K562 (cell line): ENCODE results near the gene SIK3. TPM values are rescaled to one million over a fixed set of nuclear protein-coding genes. Genes with fewer than 3 reads are reported as not detected.
A peak's percentile ranks its signal among the peaks of the same experiment; 100 is the strongest.

Source experiments
- ATAC-seq: fragments of 200-7000 bp; cut with Tn5 transposase; 3 replicates; pipeline ENCODE4 v1.9.1; 2020; ENCODE audit warnings: moderate library complexity
- BruUV-seq: library from RNA; stranded (reverse); fragments of 400-500 nt; replicated peaks from 2 replicates; lab custom pipeline; 2021; lab: Mats Ljungman, UMichigan
- CTCF ChIA-PET: fragments of 300-600 bp; formaldehyde crosslinking; extraction: SDS; loops from one replicate; lab custom pipeline; 2021; ENCODE audit warnings: low intra/inter-chr PET ratio; lab: Yijun Ruan, JAX
- POLR2A ChIA-PET: fragments of 300-600, 350-650 bp; sonication (Branson Sonifier 250); formaldehyde crosslinking; extraction: SDS; loops from one replicate; lab custom pipeline; 2021; ENCODE audit warnings: antibody characterized with exemption, inconsistent platforms; lab: Yijun Ruan, JAX
- DNase-seq, 4 experiments: peaks; one replicate each; pipeline versions ENCODE4 v3.0.0 to v3.0.0-alpha.2; 2011 to 2018; ENCODE audit warnings: low spot score in 3 of 4, mixed read lengths in 3 of 4; ENCODE audit errors: extremely low read depth in 1 of 4
- FAIRE-seq: peaks from 2 replicates; lab custom pipeline; 2011; peaks lifted over from hg19 to GRCh38; lab: Jason Lieb, UNC
- H2AFZ ChIP-seq: 2 replicates; pipeline ENCODE4 v1.6.0; 2011; ENCODE audit warnings: low read depth, low read length, control low read depth, inconsistent platforms
- H3K27ac ChIP-seq: fragments of 200-600 bp; 3 replicates; pipeline ENCODE4 v1.8.0; 2011; ENCODE audit warnings: low read depth, mild to moderate bottlenecking, control low read depth, inconsistent platforms, low read length, moderate library complexity, mixed read lengths; ENCODE audit errors: extremely low read depth
- H3K27me3 ChIP-seq, 2 experiments: fragments of 300-600 bp in 1 of 2; 2 replicates in 1 of 2; 3 replicates in 1 of 2; pipeline versions ENCODE4 v1.6.0 to v1.8.0; 2011; ENCODE audit warnings: inconsistent platforms in 2 of 2, low read length in 2 of 2, mild to moderate bottlenecking in 1 of 2, mixed read lengths in 1 of 2, moderate library complexity in 1 of 2; ENCODE audit not compliant: control insufficient read depth in 2 of 2, insufficient read depth in 2 of 2
- H3K36me3 ChIP-seq: fragments of 300-600 bp; 3 replicates; pipeline ENCODE4 v1.8.0; 2011; ENCODE audit warnings: mild to moderate bottlenecking, low read length, inconsistent platforms; ENCODE audit not compliant: control insufficient read depth, insufficient read depth
- H3K4me1 ChIP-seq, 2 experiments: fragments of 200-600 bp in 1 of 2; replicated peaks in 1 of 2; 2 replicates in 1 of 2; 3 replicates in 1 of 2; pipeline versions ENCODE4 v1.5.1 to v1.8.0; 2011; ENCODE audit warnings: inconsistent platforms in 2 of 2, low read length in 2 of 2, mild to moderate bottlenecking in 1 of 2, mixed read lengths in 1 of 2, moderate library complexity in 1 of 2; ENCODE audit not compliant: control insufficient read depth in 2 of 2, insufficient read depth in 2 of 2
- H3K4me2 ChIP-seq: 2 replicates; pipeline ENCODE4 v1.6.1; 2011; ENCODE audit warnings: low read length, control low read depth, inconsistent platforms, mixed read lengths; ENCODE audit not compliant: insufficient read depth
- H3K4me3 ChIP-seq: fragments of 200-600 bp; sonication (generic), shearing (Covaris generic); 2 replicates; pipeline ENCODE4 v1.5.1; 2016; ENCODE audit warnings: control low read depth, inconsistent platforms
- H3K79me2 ChIP-seq: fragments of 200-600 bp; 3 replicates; pipeline ENCODE4 v1.8.0; 2011; ENCODE audit warnings: low read length, inconsistent platforms; ENCODE audit not compliant: control insufficient read depth, insufficient read depth
- H3K9ac ChIP-seq, 2 experiments: 2 replicates each; pipeline versions ENCODE4 v1.6.0 to v1.6.1; 2011; ENCODE audit warnings: low read depth in 2 of 2, low read length in 2 of 2, control low read depth in 1 of 2, inconsistent platforms in 1 of 2, mild to moderate bottlenecking in 1 of 2, mixed read lengths in 1 of 2; ENCODE audit not compliant: insufficient read depth in 1 of 2
- H3K9me1 ChIP-seq: one replicate; pipeline ENCODE4 v1.6.0; 2011; ENCODE audit warnings: inconsistent platforms, mild to moderate bottlenecking, low read length, moderate library complexity; ENCODE audit not compliant: control insufficient read depth, insufficient read depth
- H3K9me3 ChIP-seq: replicated peaks from 2 replicates; pipeline ENCODE4 v1.5.1; 2011; ENCODE audit warnings: low read depth, low read length, inconsistent platforms; ENCODE audit not compliant: control insufficient read depth, insufficient read depth
- H4K20me1 ChIP-seq: replicated peaks from 2 replicates; pipeline ENCODE4 v1.6.1; 2011; ENCODE audit warnings: low read length, inconsistent platforms, mixed read lengths; ENCODE audit not compliant: control insufficient read depth, insufficient read depth
- BCL6 ChIP-seq: fragments of 250-450 bp; sonication (Bioruptor Pico); IDR thresholded peaks from 2 replicates; pipeline ENCODE4 v1.4.0; 2020
- CBX3 ChIP-seq, 2 experiments: IDR thresholded peaks; 1 replicate in 1 of 2; 2 replicates in 1 of 2; pipeline ENCODE4 v1.6.1; 2012; ENCODE audit warnings: inconsistent platforms in 2 of 2, low read length in 2 of 2, borderline replicate concordance in 1 of 2, control low read depth in 1 of 2
- DACH1 ChIP-seq: fragments of 450-650 bp; IDR thresholded peaks from 2 replicates; pipeline ENCODE4 v1.6.1; 2018; ENCODE audit not compliant: partially characterized antibody
- ELF2 ChIP-seq: fragments of 250-450 bp; sonication (Bioruptor Pico); IDR thresholded peaks from 2 replicates; pipeline ENCODE4 v1.5.0; 2021; ENCODE audit warnings: mild to moderate bottlenecking
- GATAD2B ChIP-seq: fragments of 450-650 bp; IDR thresholded peaks from 2 replicates; pipeline ENCODE4 v1.6.1; 2017; ENCODE audit warnings: mild to moderate bottlenecking, borderline replicate concordance
- HMG20B ChIP-seq: fragments of 250-450 bp; sonication (Bioruptor Pico); IDR thresholded peaks from 2 replicates; pipeline ENCODE4 v1.5.0; 2021; ENCODE audit warnings: mild to moderate bottlenecking
- MCM7 ChIP-seq, 2 experiments: fragments of 450-650 bp; IDR thresholded peaks; 2 replicates each; pipeline ENCODE4 v1.6.1; 2016 to 2018
- MTA3 ChIP-seq: fragments of 450-650 bp; formaldehyde crosslinking; IDR thresholded peaks from 2 replicates; pipeline ENCODE4 v1.6.1; 2017; ENCODE audit warnings: mild to moderate bottlenecking, borderline replicate concordance
- SMARCA5 ChIP-seq: fragments of 450-650 bp; IDR thresholded peaks from 2 replicates; pipeline ENCODE4 v1.6.1; 2016
- TBL1XR1 ChIP-seq, 2 experiments: IDR thresholded peaks; 2 replicates each; pipeline ENCODE4 v1.6.1; 2012; ENCODE audit warnings: improper control_type of control experiment in 2 of 2, low read length in 2 of 2, mild to moderate bottlenecking in 1 of 2
- TRIM24 ChIP-seq, 2 experiments: fragments of 450-650 bp; IDR thresholded peaks; 2 replicates each; pipeline ENCODE4 v1.6.1; 2016
- ZNF316 ChIP-seq: fragments of 450-650 bp; IDR thresholded peaks from 2 replicates; pipeline ENCODE4 v1.6.1; 2016
- ZNF740 ChIP-seq, 3 experiments: fragments of 200-800 bp in 1 of 3; sonication (Bioruptor generic) in 1 of 3; sonication (generic) in 1 of 3; formaldehyde crosslinking in 1 of 3; IDR thresholded peaks; 2 replicates each; pipeline versions ENCODE4 v1.6.1 to v1.8.0; 2016 to 2022; ENCODE audit warnings: mild to moderate bottlenecking in 2 of 3, missing compliant biosample characterization in 2 of 3, missing genetic modification characterization in 2 of 3, missing genetic modification reagents in 1 of 3
- WGBS: fragments of 100-300 bp; shearing (Covaris generic); methylation state at CpG from one replicate; pipeline ENCODE4 v1.1.6; 2016; ENCODE audit warnings: low coverage, mixed read lengths; ENCODE audit not compliant: insufficient coverage; ENCODE audit errors: missing lambda C conversion rate; 5-methylcytosine and 5-hydroxymethylcytosine counted together
- in situ Hi-C: fragments of 300-500 bp; cut with MboI; formaldehyde crosslinking; loops from 4 replicates; pipeline ENCODE4 v1.15.0; 2018; ENCODE audit warnings: inconsistent platforms, mixed read lengths
- intact Hi-C: fragments of 100-400 bp; cut with micrococcal nuclease; formaldehyde crosslinking; loops from 2 replicates; pipeline ENCODE4 v1.14.2; 2022
- polyA plus RNA-seq, 8 experiments: library from polyadenylated mRNA; depleted of rRNA in 4 of 8; stranded (reverse) in 5 of 8; unstranded in 3 of 8; fragments of >200 nt; fragmentation: Nextera tagmentation in 2 of 8; fragmentation: Illumina TruSeq in 1 of 8; extraction: Ambion mirVana in 2 of 8; extraction: Trizol in 1 of 8; gene quantifications; 2 replicates each; pipeline versions ENCODE4 v1.2.1 to v1.2.3, GENCODE V29; 2011 to 2014; ENCODE audit warnings: inconsistent platforms in 1 of 8, missing spikeins in 1 of 8
- total RNA-seq, 7 experiments: library from RNA; depleted of rRNA in 6 of 7; stranded (reverse); fragments of >200 nt in 6 of 7; fragmentation: Illumina TruSeq in 2 of 7; extraction: Trizol in 2 of 7; gene quantifications; 2 replicates each; pipeline versions ENCODE4 v1.2.1 to v1.2.3, GENCODE V29; 2011 to 2021; ENCODE audit warnings: low replicate concordance in 1 of 7

The SIK3 gene
- total and polyA plus RNA-seq, 9 of the 15 experiments (the other 6 are each of a cell fraction or from before 2014, with no cell fraction given): 1.6 to 21.6 (median 8.0) TPM

GRCh38 chr11:116933961-116934360 lies 164.3 kb downstream of the SIK3 start:
- Histone ChIP-seq H3K9me1 (no peaks in the 10 kb centered on the region), H3K4me2 (no peak overlapping the region), H3K9me3 (no peaks in the 10 kb centered on the region), H3K4me1 (peaks cover 3 to 25% of the 10 kb centered on the region in 2 experiments), H3K9ac (no peak overlapping the region), H3K4me3 (no peak overlapping the region), H4K20me1 (no peaks in the 10 kb centered on the region), H3K27me3 (no peaks in the 10 kb centered on the region), H3K79me2 (no peaks in the 10 kb centered on the region), H3K36me3 (peaks cover 7% of the 10 kb centered on the region; the same call in 2 of the 3 replicates), H3K27ac (no peak overlapping the region), H2AFZ (no peak overlapping the region)
- in situ Hi-C loops (no loop called here), intact Hi-C loops (no loop called here)
- BruUV-seq: no TSS peak
- ATAC-seq: no peak
- no peak for FAIRE-seq
- ChIA-PET POLR2A (no interaction called here), CTCF (no interaction called here)
- 87% methylated on average over 3 of the region's 3 CpGs for WGBS
- TF ChIP-seq HMG20B (CRISPR knock-in tag) (no peak), TRIM24 (IDR thresholded peaks at IDR 0.05) (0 out of 4 replicates have a peak, but pooled peaks of 1 of the 2 experiments have one; percentile 14), CBX3 (IDR thresholded peaks at IDR 0.05; ENCODE audit: borderline replicate concordance in 1 of 2, low read length in 2 of 2) (peak in 1 of 2 experiments; percentile 54; a peak in 2 of 3 replicates), MTA3 (no peak), DACH1 (peak; percentile 38), MCM7 (IDR thresholded peaks at IDR 0.05) (no peak), ZNF316 (peak; percentile 65)
- DNase-seq: peak in 1 of 4 experiments; percentile 17

- Histone ChIP-seq H3K79me2 (no peaks in the 10 kb centered on the region), H3K9ac (no peak overlapping the region), H3K27me3 (no peaks in the 10 kb centered on the region), H4K20me1 (no peaks in the 10 kb centered on the region), H3K9me1 (no peaks in the 10 kb centered on the region), H3K4me1 (peaks cover 3 to 31% of the 10 kb centered on the region in 2 experiments), H3K4me2 (no peak overlapping the region), H2AFZ (no peak overlapping the region), H3K4me3 (no peak overlapping the region), H3K36me3 (peaks cover 6% of the 10 kb centered on the region; the same call in 2 of the 3 replicates), H3K27ac (peak overlapping the region; percentile 47; the same call in 1 of the 3 replicates), H3K9me3 (no peaks in the 10 kb centered on the region)
- no peak for DNase-seq
- no peak for FAIRE-seq
- no TSS peak for BruUV-seq
- ChIA-PET CTCF (no interaction called here), POLR2A (interaction anchor here (0.7 kb wide), 2 partner anchors 17 to 234 kb away, joined by 3 read pairs; no protein-coding TSS in a partner anchor)
- in situ Hi-C loops: no loop called here
- TF ChIP-seq BCL6 (CRISPR knock-in tag) (no peak), SMARCA5 (no peak), ELF2 (no peak), ZNF740 (CRISPR knock-in tag; IDR thresholded peaks at IDR 0.05) (no peak), ZNF740 (tag; IDR thresholded peaks at IDR 0.05) (no peak), GATAD2B (no peak), TBL1XR1 (IDR thresholded peaks at IDR 0.05; ENCODE audit: low read length in 2 of 2) (no peak)
- no peak for ATAC-seq
- intact Hi-C loops: no loop called here
- 72% methylated on average over 7 of the region's 7 CpGs for WGBS
Measured at GRCh38 chr11:116932181-116932580, 166.0 kb downstream of the SIK3 start.
